ENCODE data around the gene DLGAP4. TPM values are rescaled to one million over a fixed set of nuclear protein-coding genes. Genes with fewer than 3 reads are reported as not detected.

DLGAP4 gene
- total and polyA plus RNA-seq, 9 of the 15 experiments (the other 6 are each of a cell fraction or from before 2014, with no cell fraction given) = 0.31 to 34.1 (median 4.5) TPM

DNA sequence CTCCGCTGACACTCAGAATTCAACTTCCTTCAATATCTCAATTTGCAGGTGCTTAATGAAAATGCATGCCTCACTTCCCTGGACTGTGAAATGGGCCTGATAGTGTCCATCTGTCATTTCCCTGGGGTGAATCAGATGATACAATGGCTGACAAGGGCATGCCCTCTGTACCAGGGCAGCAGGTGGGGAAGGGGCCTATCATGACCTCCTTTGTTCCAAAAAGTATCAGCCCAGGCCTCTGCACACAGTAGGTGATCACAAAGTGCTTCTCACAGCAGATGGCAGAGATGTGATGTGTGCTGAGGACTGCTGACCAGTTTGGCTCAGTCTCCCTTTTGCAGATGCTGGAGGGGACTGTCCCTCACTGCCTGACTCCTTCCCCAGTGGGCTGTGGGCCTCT lies 44.3 kb downstream of the DLGAP4 start:
- TF ChIP-seq GABPB1 (CRISPR knock-in tag; IDR thresholded peaks at IDR 0.05) = no peak
- TF ChIP-seq ZNF311 (CRISPR knock-in tag; IDR thresholded peaks at IDR 0.05) = no peak
- TF ChIP-seq, protein P1, sequence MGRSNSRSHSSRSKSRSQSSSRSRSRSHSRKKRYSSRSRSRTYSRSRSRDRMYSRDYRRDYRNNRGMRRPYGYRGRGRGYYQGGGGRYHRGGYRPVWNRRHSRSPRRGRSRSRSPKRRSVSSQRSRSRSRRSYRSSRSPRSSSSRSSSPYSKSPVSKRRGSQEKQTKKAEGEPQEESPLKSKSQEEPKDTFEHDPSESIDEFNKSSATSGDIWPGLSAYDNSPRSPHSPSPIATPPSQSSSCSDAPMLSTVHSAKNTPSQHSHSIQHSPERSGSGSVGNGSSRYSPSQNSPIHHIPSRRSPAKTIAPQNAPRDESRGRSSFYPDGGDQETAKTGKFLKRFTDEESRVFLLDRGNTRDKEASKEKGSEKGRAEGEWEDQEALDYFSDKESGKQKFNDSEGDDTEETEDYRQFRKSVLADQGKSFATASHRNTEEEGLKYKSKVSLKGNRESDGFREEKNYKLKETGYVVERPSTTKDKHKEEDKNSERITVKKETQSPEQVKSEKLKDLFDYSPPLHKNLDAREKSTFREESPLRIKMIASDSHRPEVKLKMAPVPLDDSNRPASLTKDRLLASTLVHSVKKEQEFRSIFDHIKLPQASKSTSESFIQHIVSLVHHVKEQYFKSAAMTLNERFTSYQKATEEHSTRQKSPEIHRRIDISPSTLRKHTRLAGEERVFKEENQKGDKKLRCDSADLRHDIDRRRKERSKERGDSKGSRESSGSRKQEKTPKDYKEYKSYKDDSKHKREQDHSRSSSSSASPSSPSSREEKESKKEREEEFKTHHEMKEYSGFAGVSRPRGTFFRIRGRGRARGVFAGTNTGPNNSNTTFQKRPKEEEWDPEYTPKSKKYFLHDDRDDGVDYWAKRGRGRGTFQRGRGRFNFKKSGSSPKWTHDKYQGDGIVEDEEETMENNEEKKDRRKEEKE (IDR thresholded peaks at IDR 0.05; ENCODE audit: borderline replicate concordance in 1 of 2, control insufficient read depth in 1 of 2, low read depth in 2 of 2, low read length in 1 of 2) = no peak
- TF ChIP-seq FOXJ2 (tag; IDR thresholded peaks at IDR 0.05) = no peak
- TF ChIP-seq ZKSCAN1 (IDR thresholded peaks at IDR 0.05; ENCODE audit: low read depth, low read length) = peak; percentile 58; the same call in 1 of the 2 replicates
- no peak for TF ChIP-seq ZKSCAN3 (CRISPR knock-in tag; IDR thresholded peaks at IDR 0.05)
- 0% methylated on average over 1 of the region's 1 CpG for WGBS (ENCODE audit: insufficient coverage, low coverage, missing lambda C conversion rate)
- H3K4me2 ChIP-seq (ENCODE audit: insufficient read depth, low read length) = no peak overlapping the region
- BruUV-seq (replicated peaks) = no TSS peak
- peaks cover 16 to 55% of the 10 kb centered on the region in 2 experiments; a peak in 4 of 5 replicates for H3K27me3 ChIP-seq (ENCODE audit: control insufficient read depth in 2 of 2, insufficient read depth in 2 of 2, low read length in 2 of 2)
- H3K9me3 ChIP-seq (replicated peaks; ENCODE audit: control insufficient read depth, insufficient read depth, low read depth, low read length) = no peaks in the 10 kb centered on the region
- ATAC-seq (no peak), DNase-seq (ENCODE audit: extremely low read depth in 1 of 4, low spot score in 3 of 4) (no peak), FAIRE-seq (no peak)
- in situ Hi-C loops (cut with MboI) (no loop called here), intact Hi-C loops (cut with micrococcal nuclease) (no loop called here)
- no peak overlapping the region for H2AFZ ChIP-seq (ENCODE audit: low read depth, low read length)
- H3K4me3 ChIP-seq = no peak overlapping the region
- H3K9me1 ChIP-seq (ENCODE audit: control insufficient read depth, insufficient read depth, low read length) = no peaks in the 10 kb centered on the region
- H3K9ac ChIP-seq (ENCODE audit: insufficient read depth in 1 of 2, low read depth in 2 of 2, low read length in 2 of 2) = no peak overlapping the region
- no peaks in the 10 kb centered on the region for H4K20me1 ChIP-seq (replicated peaks; ENCODE audit: control insufficient read depth, insufficient read depth, low read length)
- no peak overlapping the region for H3K27ac ChIP-seq (ENCODE audit: extremely low read depth, low read depth, low read length)
- H3K79me2 ChIP-seq (ENCODE audit: control insufficient read depth, insufficient read depth, low read length) = no peaks in the 10 kb centered on the region
- ChIA-PET CTCF (ENCODE audit: low intra/inter-chr PET ratio) (no interaction called here), POLR2A (no interaction called here)
- H3K4me1 ChIP-seq (replicated peaks in 1 of 2; ENCODE audit: control insufficient read depth in 2 of 2, insufficient read depth in 2 of 2, low read length in 2 of 2) = peaks cover 0 to 3% of the 10 kb centered on the region in 2 experiments; a peak in 2 of 5 replicates
- H3K36me3 ChIP-seq (ENCODE audit: control insufficient read depth, insufficient read depth, low read length) = no peaks in the 10 kb centered on the region

All from K562 (cell line).